CD14-positive monocyte (primary cell): Measurements from ENCODE around the gene SYT7. TPM values are rescaled to one million over a fixed set of nuclear protein-coding genes. Genes with fewer than 3 reads are reported as not detected.

Source experiments
- DNase-seq, 3 donors: peaks; one replicate each; pipeline ENCODE4 v3.0.0-alpha.2; 2011 to 2022
- H2AFZ ChIP-seq: 2 replicates; pipeline ENCODE4 v1.6.0; 2012; ENCODE audit warnings: mild to moderate bottlenecking, low read depth, low read length, inconsistent platforms; ENCODE audit not compliant: insufficient read depth, poor library complexity, severe bottlenecking
- H3K27ac ChIP-seq, 2 donors: 1 replicate in 1 of 2; 2 replicates in 1 of 2; pipeline ENCODE4 v1.5.1; 2012 to 2013; ENCODE audit warnings: low read length in 2 of 2, control low read depth in 1 of 2, inconsistent platforms in 1 of 2, low read depth in 1 of 2, mild to moderate bottlenecking in 1 of 2
- H3K27me3 ChIP-seq, 2 donors: one replicate each; pipeline versions ENCODE4 v1.6.0 to v1.6.1; 2011 to 2013; ENCODE audit warnings: low read length in 2 of 2; ENCODE audit not compliant: control insufficient read depth in 2 of 2, insufficient read depth in 2 of 2
- H3K36me3 ChIP-seq, 2 donors: replicated peaks in 1 of 2; 1 replicate in 1 of 2; 2 replicates in 1 of 2; pipeline versions ENCODE4 v1.5.1 to v1.6.1; 2012 to 2013; ENCODE audit warnings: low read length in 2 of 2, control low read depth in 1 of 2, inconsistent platforms in 1 of 2, mild to moderate bottlenecking in 1 of 2; ENCODE audit not compliant: insufficient read depth in 2 of 2, control insufficient read depth in 1 of 2
- H3K4me1 ChIP-seq, 2 donors: 1 replicate in 1 of 2; 2 replicates in 1 of 2; pipeline versions ENCODE4 v1.5.1 to v1.6.1; 2012 to 2013; ENCODE audit warnings: low read length in 2 of 2, control low read depth in 1 of 2, inconsistent platforms in 1 of 2, mild to moderate bottlenecking in 1 of 2, moderate library complexity in 1 of 2; ENCODE audit not compliant: insufficient read depth in 2 of 2, control insufficient read depth in 1 of 2
- H3K4me2 ChIP-seq: replicated peaks from 2 replicates; pipeline ENCODE3; 2012; ENCODE audit warnings: low read length, moderate library complexity, mild to moderate bottlenecking; ENCODE audit not compliant: poor library complexity, severe bottlenecking; ENCODE audit errors: extremely low read depth
- H3K4me3 ChIP-seq, 3 experiments: fragments of 200-600 bp in 1 of 3; sonication (generic) in 1 of 3; replicated peaks in 1 of 3; 1 replicate in 2 of 3; 2 replicates in 1 of 3; pipeline ENCODE4 v1.5.1; 2011 to 2013; ENCODE audit warnings: low read length in 3 of 3, mild to moderate bottlenecking in 3 of 3, control low read depth in 2 of 3, low read depth in 2 of 3, inconsistent platforms in 1 of 3, moderate library complexity in 1 of 3
- H3K79me2 ChIP-seq: 2 replicates; pipeline ENCODE4 v1.6.0; 2012; ENCODE audit warnings: mild to moderate bottlenecking, control low read depth, inconsistent platforms, low read length, moderate library complexity; ENCODE audit not compliant: insufficient read depth
- H3K9ac ChIP-seq: 2 replicates; pipeline ENCODE4 v1.6.0; 2017; ENCODE audit warnings: low read length, mild to moderate bottlenecking; ENCODE audit not compliant: insufficient read depth, poor library complexity, severe bottlenecking
- H3K9me3 ChIP-seq, 2 donors: replicated peaks in 1 of 2; 1 replicate in 1 of 2; 2 replicates in 1 of 2; pipeline versions ENCODE4 v1.5.1 to v1.6.1; 2012 to 2013; ENCODE audit warnings: low read length in 2 of 2, control low read depth in 1 of 2; ENCODE audit not compliant: control insufficient read depth in 1 of 2, insufficient read depth in 1 of 2
- H4K20me1 ChIP-seq: 2 replicates; pipeline ENCODE4 v1.6.0; 2012; ENCODE audit warnings: mild to moderate bottlenecking, low read length, control low read depth, moderate library complexity; ENCODE audit not compliant: insufficient read depth
- H3K27ac Mint-ChIP-seq, 7 donors: one replicate each; pipeline ENCODE4 v1.8.0; 2020; ENCODE audit warnings: mild to moderate bottlenecking in 7 of 7, mixed read lengths in 7 of 7, moderate library complexity in 6 of 7, inconsistent platforms in 2 of 7
- H3K27me3 Mint-ChIP-seq, 3 donors: one replicate each; pipeline ENCODE4 v1.8.0; 2021 to 2022; ENCODE audit warnings: low read depth in 3 of 3, mild to moderate bottlenecking in 3 of 3, mixed read lengths in 3 of 3, moderate library complexity in 3 of 3, inconsistent platforms in 1 of 3
- H3K36me3 Mint-ChIP-seq, 2 donors: one replicate each; pipeline ENCODE4 v1.8.0; 2020; ENCODE audit warnings: mixed read lengths in 2 of 2, inconsistent platforms in 1 of 2, mild to moderate bottlenecking in 1 of 2
- H3K4me1 Mint-ChIP-seq: one replicate; pipeline ENCODE4 v1.8.0; 2020; ENCODE audit warnings: mild to moderate bottlenecking, mixed read lengths
- H3K4me3 Mint-ChIP-seq, 2 donors: one replicate each; pipeline ENCODE4 v1.8.0; 2020; ENCODE audit warnings: mild to moderate bottlenecking in 2 of 2, mixed read lengths in 2 of 2, moderate library complexity in 1 of 2
- H3K9me3 Mint-ChIP-seq, 7 donors: one replicate each; pipeline ENCODE4 v1.8.0; 2020 to 2022; ENCODE audit warnings: mixed read lengths in 7 of 7, mild to moderate bottlenecking in 6 of 7, moderate library complexity in 6 of 7, inconsistent platforms in 2 of 7
- WGBS: methylation state at CpG from one replicate; pipeline ENCODE4 v1.1.5; 2013; ENCODE audit warnings: missing lambda C conversion rate; ENCODE audit not compliant: insufficient coverage; 5-methylcytosine and 5-hydroxymethylcytosine counted together
- intact Hi-C, 2 donors: fragments of 100-400 bp; cut with micrococcal nuclease; formaldehyde crosslinking; loops; one replicate each; pipeline versions ENCODE4 v1.15.0 to v1.15.1; 2023
- polyA plus RNA-seq, 3 donors: library from polyadenylated mRNA; depleted of rRNA in 1 of 3; unstranded in 2 of 3; stranded (reverse) in 1 of 3; fragments of 300-500 nt in 2 of 3; fragments of >200 nt in 1 of 3; fragmentation: Illumina TruSeq in 2 of 3; gene quantifications; 1 replicate in 2 of 3; 2 replicates in 1 of 3; pipeline ENCODE4 v1.2.3, GENCODE V29; 2012 to 2021
- TF ChIP-seq, protein P1 (sequence below): fragments of 200-600 bp; IDR thresholded peaks from one replicate; pipeline ENCODE4 v1.8.0; 2022; ENCODE audit warnings: antibody characterized with exemption, mild to moderate bottlenecking

SYT7 gene
- polyA plus RNA-seq, 3 donors, result not detected

DNA sequence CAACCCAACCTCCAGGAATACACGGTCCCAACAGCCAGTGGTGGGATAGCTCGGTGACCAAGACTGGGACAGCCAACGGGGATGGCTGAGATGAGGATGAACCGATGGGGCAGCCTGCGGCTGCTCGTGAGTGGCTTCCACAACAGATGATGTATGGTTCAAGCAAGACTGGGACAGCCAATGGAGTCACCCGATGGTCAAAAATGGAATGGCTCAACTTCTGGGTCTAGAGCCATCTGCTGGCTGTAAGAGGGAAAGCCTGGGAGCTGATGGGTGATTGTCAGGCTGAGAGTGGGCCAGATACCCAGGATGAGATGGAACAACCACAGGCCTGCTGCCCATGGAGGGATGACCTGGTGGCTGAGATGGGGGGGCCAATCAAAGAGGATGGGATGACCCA is 35.5 kb downstream of the SYT7 start:
- no peaks in the 10 kb centered on the region for H3K9me3 ChIP-seq
- no peak overlapping the region for H3K27ac ChIP-seq
- intact Hi-C loops, result no loop called here
- H3K36me3 ChIP-seq, result no peaks in the 10 kb centered on the region
- TF ChIP-seq, protein P1, sequence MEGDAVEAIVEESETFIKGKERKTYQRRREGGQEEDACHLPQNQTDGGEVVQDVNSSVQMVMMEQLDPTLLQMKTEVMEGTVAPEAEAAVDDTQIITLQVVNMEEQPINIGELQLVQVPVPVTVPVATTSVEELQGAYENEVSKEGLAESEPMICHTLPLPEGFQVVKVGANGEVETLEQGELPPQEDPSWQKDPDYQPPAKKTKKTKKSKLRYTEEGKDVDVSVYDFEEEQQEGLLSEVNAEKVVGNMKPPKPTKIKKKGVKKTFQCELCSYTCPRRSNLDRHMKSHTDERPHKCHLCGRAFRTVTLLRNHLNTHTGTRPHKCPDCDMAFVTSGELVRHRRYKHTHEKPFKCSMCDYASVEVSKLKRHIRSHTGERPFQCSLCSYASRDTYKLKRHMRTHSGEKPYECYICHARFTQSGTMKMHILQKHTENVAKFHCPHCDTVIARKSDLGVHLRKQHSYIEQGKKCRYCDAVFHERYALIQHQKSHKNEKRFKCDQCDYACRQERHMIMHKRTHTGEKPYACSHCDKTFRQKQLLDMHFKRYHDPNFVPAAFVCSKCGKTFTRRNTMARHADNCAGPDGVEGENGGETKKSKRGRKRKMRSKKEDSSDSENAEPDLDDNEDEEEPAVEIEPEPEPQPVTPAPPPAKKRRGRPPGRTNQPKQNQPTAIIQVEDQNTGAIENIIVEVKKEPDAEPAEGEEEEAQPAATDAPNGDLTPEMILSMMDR, result no peak
- no peaks in the 10 kb centered on the region for H4K20me1 ChIP-seq
- H3K27ac Mint-ChIP-seq, result no peak overlapping the region
- H3K27me3 Mint-ChIP-seq, result peaks cover 9 to 19% (median 18%) of the 10 kb centered on the region in 3 donors
- H3K9ac ChIP-seq, result no peak overlapping the region
- H3K4me3 ChIP-seq, result no peak overlapping the region
- H3K36me3 Mint-ChIP-seq, result no peaks in the 10 kb centered on the region
- DNase-seq, result no peak
- no peaks in the 10 kb centered on the region for H3K79me2 ChIP-seq
- peaks cover 3 to 6% of the 10 kb centered on the region in 2 donors for H3K4me1 ChIP-seq
- H3K4me3 Mint-ChIP-seq, result no peak overlapping the region
- no peak overlapping the region for H2AFZ ChIP-seq
- peaks cover 0 to 6% (median 0%) of the 10 kb centered on the region in 7 donors for H3K9me3 Mint-ChIP-seq
- H3K4me1 Mint-ChIP-seq, result peaks cover 6% of the 10 kb centered on the region
- WGBS, result 95% methylated on average over 7 of the region's 7 CpGs
- H3K4me2 ChIP-seq, result no peak overlapping the region
- peaks cover 0 to 5% of the 10 kb centered on the region in 2 donors for H3K27me3 ChIP-seq

DNA sequence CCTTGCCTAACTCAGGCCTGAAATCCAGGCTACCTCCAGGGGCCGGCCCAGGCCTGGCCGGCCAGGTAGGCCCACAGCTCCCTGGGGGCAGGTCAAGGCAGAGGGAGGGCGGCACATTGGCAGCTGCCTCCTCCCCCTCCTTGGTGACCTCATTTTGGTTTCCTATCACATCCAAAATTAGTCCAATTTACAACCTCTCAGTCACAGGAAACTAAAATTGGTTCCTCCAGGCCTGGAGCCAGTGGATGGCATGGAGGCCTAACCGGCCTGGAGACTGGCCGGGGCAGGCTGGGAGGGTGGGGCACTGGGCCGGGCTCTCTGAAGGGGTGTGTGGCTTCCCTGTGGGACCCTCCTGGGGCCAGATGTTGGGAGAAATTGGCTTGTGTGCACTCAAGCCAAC is 36.4 kb downstream of the SYT7 start:
- TF ChIP-seq, protein P1, result no peak
- H3K79me2 ChIP-seq, result no peaks in the 10 kb centered on the region
- H3K9me3 Mint-ChIP-seq, result peaks cover 0 to 6% (median 0%) of the 10 kb centered on the region in 7 donors
- no peak overlapping the region for H3K27ac ChIP-seq
- H3K27me3 ChIP-seq, result peaks cover 0 to 5% of the 10 kb centered on the region in 2 donors
- no peak overlapping the region for H2AFZ ChIP-seq
- H3K4me3 Mint-ChIP-seq, result no peak overlapping the region
- H3K27me3 Mint-ChIP-seq, result peaks cover 9 to 24% (median 18%) of the 10 kb centered on the region in 3 donors
- no peaks in the 10 kb centered on the region for H3K36me3 ChIP-seq
- no peak overlapping the region for H3K27ac Mint-ChIP-seq
- H3K9ac ChIP-seq, result no peak overlapping the region
- no peaks in the 10 kb centered on the region for H3K9me3 ChIP-seq
- H4K20me1 ChIP-seq, result no peaks in the 10 kb centered on the region
- H3K4me1 ChIP-seq, result peaks cover 3 to 6% of the 10 kb centered on the region in 2 donors
- intact Hi-C loops, result loop anchor here in 1 of 2 donors (5.0 kb wide), 1 partner anchor 78 kb away; no protein-coding TSS in a partner anchor
- H3K36me3 Mint-ChIP-seq, result no peaks in the 10 kb centered on the region
- DNase-seq, result no peak
- 94% methylated on average over 6 of the region's 6 CpGs for WGBS
- H3K4me3 ChIP-seq, result no peak overlapping the region
- H3K4me2 ChIP-seq, result no peak overlapping the region
- peaks cover 6% of the 10 kb centered on the region for H3K4me1 Mint-ChIP-seq
